Measurements from ENCODE around the gene NFATC4.

NFATC4 gene

DNA sequence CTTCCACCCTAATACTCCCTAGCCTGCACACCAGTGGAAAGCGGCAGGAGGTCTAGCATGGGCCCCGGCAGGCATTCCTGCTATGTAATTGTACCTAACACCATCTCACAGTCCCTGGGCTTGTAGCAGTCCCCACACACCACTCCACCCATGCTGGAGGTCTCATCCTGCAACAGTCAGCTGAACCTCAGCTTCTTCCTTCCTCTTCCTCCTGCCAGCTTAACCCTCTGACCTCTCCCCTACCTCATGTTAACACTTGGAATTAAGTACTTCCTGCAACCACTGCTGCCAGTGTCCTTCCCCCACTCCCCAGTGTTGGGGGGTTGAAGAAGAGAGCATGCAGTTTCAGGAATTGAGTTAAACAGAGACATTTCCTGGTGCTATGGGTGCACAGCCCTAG, 40.7 kb upstream of the NFATC4 start:
- TF ChIP-seq, protein P1, sequence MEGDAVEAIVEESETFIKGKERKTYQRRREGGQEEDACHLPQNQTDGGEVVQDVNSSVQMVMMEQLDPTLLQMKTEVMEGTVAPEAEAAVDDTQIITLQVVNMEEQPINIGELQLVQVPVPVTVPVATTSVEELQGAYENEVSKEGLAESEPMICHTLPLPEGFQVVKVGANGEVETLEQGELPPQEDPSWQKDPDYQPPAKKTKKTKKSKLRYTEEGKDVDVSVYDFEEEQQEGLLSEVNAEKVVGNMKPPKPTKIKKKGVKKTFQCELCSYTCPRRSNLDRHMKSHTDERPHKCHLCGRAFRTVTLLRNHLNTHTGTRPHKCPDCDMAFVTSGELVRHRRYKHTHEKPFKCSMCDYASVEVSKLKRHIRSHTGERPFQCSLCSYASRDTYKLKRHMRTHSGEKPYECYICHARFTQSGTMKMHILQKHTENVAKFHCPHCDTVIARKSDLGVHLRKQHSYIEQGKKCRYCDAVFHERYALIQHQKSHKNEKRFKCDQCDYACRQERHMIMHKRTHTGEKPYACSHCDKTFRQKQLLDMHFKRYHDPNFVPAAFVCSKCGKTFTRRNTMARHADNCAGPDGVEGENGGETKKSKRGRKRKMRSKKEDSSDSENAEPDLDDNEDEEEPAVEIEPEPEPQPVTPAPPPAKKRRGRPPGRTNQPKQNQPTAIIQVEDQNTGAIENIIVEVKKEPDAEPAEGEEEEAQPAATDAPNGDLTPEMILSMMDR (IDR thresholded peaks at IDR 0.05) = no peak

DNA sequence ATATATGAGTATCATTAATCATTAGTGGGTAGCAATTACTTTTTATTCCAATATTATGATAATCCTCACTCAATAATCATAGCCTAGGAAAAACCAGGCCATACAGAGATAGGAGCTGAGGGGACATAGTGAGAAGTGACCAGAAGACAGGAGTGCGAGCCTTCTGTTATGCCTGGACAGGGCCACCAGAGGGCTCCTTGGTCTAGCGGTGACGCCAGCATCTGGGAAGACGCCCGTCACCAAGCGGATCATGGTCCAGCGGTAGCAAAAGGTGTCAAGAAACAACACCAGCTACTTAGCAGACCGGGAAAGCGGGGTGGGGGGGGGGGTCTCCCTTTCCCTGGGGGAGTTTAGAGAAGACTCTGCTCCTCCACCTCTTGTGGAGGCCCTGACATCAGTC, 40.1 kb upstream of the NFATC4 start:
- TF ChIP-seq, protein P1 (IDR thresholded peaks at IDR 0.05) = peak; percentile 66

DNA sequence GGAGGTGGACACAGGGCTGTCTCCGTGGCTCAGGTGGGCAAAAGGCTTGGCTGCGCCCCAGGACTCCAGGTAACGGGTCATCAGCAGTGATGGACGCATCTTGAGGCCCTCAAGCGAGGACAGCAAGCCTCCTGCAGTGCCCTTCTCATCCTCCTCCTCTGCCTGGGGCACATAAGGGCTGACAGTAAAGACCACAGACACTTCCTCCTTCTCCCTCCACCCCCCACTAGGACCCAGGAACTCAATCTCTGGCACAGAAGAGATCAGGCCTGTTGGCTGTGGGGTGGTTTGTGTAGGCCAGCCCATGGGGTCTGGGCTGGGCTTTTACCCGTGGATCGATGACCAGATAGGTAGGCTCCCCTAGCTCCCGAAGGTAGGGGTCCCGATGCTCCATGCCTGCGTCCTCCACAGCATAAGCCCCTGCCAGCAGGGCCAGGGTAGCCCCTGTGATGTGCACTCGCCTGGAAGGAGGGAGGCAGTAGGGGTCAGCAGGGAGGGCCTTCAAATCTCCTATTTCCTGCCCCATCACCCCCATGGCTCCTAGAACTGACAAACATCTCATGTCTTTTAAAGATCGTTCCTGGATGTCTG, 38.8 kb upstream of the NFATC4 start:
- TF ChIP-seq, protein P1 (IDR thresholded peaks at IDR 0.05) = no peak

DNA sequence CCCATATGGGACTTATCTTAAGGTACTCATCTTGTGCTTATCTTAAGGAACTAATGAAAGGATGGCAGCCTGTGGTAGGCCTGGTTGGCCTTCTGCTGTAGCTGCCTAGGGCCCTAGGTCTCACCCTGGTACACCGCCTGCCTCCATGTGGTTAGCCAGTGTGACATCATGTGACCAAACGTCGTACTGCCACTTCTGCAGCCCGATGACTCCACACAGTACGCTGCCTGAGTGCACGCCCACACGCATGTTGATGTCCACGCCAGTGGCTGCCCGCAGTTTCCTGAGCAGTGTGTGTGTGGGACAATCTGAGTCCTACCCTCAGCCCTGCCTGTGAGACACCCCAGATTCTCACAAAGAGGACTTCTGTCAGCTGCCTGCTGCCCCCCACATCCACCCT, 38.2 kb upstream of the NFATC4 start:
- TF ChIP-seq, protein P1 (IDR thresholded peaks at IDR 0.05) = no peak

DNA sequence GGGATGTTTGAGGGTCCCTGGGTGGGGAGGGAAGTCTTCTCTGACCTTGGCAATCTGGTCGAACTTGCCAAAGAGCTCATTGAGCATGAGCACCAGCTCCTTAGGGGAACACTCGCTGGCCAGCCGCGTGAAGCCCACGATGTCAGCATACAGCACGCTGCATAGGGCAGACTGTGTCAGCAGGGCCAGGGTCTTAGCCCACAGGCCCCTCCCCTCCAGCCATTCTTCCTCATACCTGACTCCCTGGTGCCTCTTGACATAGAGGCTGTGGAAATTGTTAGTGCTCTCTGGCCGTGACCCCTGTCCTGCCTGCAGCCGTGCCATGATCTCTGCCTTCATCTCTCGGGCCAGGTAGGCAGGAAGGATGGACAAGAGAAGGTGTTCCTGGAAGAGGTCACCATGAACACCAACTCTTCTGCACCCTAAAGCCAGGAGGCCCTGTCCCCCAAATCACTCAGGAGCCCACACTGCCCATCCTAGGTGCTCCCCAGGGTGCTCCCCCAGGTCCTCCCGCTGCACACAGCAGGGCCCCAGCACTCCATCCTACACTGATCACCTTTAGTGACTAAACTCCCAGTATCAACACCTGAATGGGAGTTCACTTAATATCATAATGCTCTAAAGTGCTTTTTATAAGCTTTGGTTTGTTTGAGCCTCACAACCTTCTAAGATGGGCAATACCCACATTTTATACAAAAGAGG, 36.9 kb upstream of the NFATC4 start:
- TF ChIP-seq, protein P1 (IDR thresholded peaks at IDR 0.05) = no peak

DNA sequence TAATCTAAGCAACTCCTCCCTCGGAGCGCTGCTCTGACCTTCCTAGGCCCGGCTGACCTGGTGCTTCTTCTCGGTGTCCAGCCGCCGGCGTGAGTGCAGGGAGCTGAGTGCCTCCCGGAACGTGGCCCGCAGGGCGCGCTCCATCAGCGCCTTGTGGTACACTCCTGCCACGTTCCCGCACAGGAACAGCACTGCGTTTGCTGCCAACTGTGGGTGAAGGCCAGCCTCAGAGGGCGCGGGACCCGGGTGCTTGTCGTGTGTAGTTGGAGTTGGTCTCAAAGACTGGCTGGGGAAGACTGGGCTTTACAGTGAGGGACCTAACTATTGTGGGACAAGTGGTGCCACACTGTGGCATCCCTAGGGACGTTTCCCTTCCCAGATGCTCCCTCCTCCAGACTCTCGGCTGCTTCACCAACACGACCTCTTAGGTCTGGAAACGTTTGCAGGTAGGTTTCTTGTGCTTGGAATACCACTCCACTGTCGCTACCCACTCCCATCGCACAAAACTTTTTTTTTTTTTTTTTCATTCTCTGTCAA, 36.2 kb upstream of the NFATC4 start:
- TF ChIP-seq, protein P1 (IDR thresholded peaks at IDR 0.05) = no peak

DNA sequence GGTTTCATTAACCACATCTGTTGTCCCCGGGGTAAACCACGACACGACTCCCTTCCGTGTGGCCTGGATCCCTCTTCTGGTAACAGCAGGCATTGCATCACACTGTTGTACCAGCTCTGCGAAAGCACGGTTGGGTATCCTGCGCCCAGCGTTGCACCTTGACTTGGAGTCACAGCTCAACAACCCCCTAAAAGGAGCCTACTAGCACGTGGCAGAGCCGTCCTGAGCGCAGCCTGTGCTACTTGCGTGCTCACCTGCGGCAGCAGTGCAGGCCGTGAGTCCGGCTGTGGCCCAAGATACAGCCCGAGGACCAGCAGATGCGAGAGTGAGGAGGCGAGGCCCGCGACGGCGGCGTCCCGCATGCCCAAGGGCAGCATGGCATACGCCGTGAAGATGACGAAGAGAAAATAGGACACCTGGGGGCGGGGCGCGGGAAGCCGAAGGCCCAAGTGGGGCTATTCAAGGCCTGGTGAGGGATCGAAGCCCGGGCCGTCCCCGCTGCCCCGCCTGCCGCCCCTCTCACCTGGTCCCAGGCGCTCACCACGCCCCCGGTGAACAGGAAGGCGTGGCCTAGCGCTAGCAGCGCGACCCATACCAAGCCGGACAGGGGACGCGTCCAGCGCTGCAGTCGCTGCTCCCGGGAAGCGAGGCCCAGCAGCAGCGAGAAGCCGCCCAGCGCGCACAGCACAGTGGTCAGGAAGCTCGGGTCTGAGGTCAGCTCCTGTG, 35.6 kb upstream of the NFATC4 start:
- TF ChIP-seq, protein P1 (IDR thresholded peaks at IDR 0.05) = peak; percentile 67
